Activated T-helper 17 cell treated with anti-CD3 and anti-CD28 coated beads, Interleukin-2, amount 50 U/mL, for 72 hours (primary cell): ENCODE data around the gene PARP3. TPM values are rescaled to one million over a fixed set of nuclear protein-coding genes. Genes with fewer than 3 reads are reported as not detected.

Experiments
- ATAC-seq: fragments of 150-1000 bp; cut with Tn5 transposase; replicated peaks from 2 replicates; pipeline ENCODE4 v1.10.0; 2021; ENCODE audit warnings: mild to moderate bottlenecking, moderate library complexity
- H3K27ac Mint-ChIP-seq: one replicate; pipeline ENCODE4 v1.8.0; 2022; ENCODE audit warnings: mixed read lengths
- H3K27me3 Mint-ChIP-seq: one replicate; pipeline ENCODE4 v1.8.0; 2022; ENCODE audit warnings: mixed read lengths
- H3K36me3 Mint-ChIP-seq: one replicate; pipeline ENCODE4 v1.8.0; 2022; ENCODE audit warnings: low read depth, mild to moderate bottlenecking, mixed read lengths
- H3K4me1 Mint-ChIP-seq: one replicate; pipeline ENCODE4 v1.8.0; 2022; ENCODE audit warnings: mixed read lengths
- H3K4me3 Mint-ChIP-seq: one replicate; pipeline ENCODE4 v1.8.0; 2022; ENCODE audit warnings: mild to moderate bottlenecking, mixed read lengths
- H3K9me3 Mint-ChIP-seq: one replicate; pipeline ENCODE4 v1.8.0; 2022; ENCODE audit warnings: mixed read lengths
- total RNA-seq, 2 donors: library from RNA; stranded (reverse); gene quantifications; one replicate each; pipeline ENCODE4 v1.2.3, GENCODE V29; 2022

PARP3 gene
- total RNA-seq, 2 donors from 2014 or later: 10.4 to 13.4 TPM

- Mint-ChIP-seq H3K4me1 (peaks cover 14% of the 10 kb centered on the region), H3K27ac (peak overlapping the region; percentile 80), H3K36me3 (no peaks in the 10 kb centered on the region), H3K27me3 (no peaks in the 10 kb centered on the region), H3K9me3 (no peaks in the 10 kb centered on the region), H3K4me3 (peak overlapping the region; percentile 87)
- ATAC-seq: no peak
Measured at GRCh38 chr3:51975852-51976549, 33.8 kb downstream of the PARP3 start.

GRCh38 chr3:51977446-51978142 lies 35.4 kb downstream of the PARP3 start:
- peaks cover 17% of the 10 kb centered on the region for H3K4me1 Mint-ChIP-seq
- H3K27me3 Mint-ChIP-seq: no peaks in the 10 kb centered on the region
- H3K36me3 Mint-ChIP-seq: peaks cover 6% of the 10 kb centered on the region
- peak overlapping the region; percentile 52 for H3K4me3 Mint-ChIP-seq
- H3K9me3 Mint-ChIP-seq: no peaks in the 10 kb centered on the region
- H3K27ac Mint-ChIP-seq: peak overlapping the region; percentile 62
- no peak for ATAC-seq

- no peaks in the 10 kb centered on the region for H3K27me3 Mint-ChIP-seq
- no peak overlapping the region for H3K4me3 Mint-ChIP-seq
- H3K4me1 Mint-ChIP-seq: peaks cover 17% of the 10 kb centered on the region
- no peak overlapping the region for H3K27ac Mint-ChIP-seq
- peaks cover 10% of the 10 kb centered on the region for H3K36me3 Mint-ChIP-seq
- H3K9me3 Mint-ChIP-seq: no peaks in the 10 kb centered on the region
- ATAC-seq: no peak
Measured at GRCh38 chr3:51978143-51978502, 36.0 kb downstream of the PARP3 start.

GRCh38 chr3:51980253-51980652 lies 38.1 kb downstream of the PARP3 start:
- H3K27me3 Mint-ChIP-seq: no peaks in the 10 kb centered on the region
- no peaks in the 10 kb centered on the region for H3K9me3 Mint-ChIP-seq
- no peak overlapping the region for H3K4me3 Mint-ChIP-seq
- H3K27ac Mint-ChIP-seq: no peak overlapping the region
- ATAC-seq: no peak
- peaks cover 10% of the 10 kb centered on the region for H3K36me3 Mint-ChIP-seq
- peaks cover 16% of the 10 kb centered on the region for H3K4me1 Mint-ChIP-seq

DNA sequence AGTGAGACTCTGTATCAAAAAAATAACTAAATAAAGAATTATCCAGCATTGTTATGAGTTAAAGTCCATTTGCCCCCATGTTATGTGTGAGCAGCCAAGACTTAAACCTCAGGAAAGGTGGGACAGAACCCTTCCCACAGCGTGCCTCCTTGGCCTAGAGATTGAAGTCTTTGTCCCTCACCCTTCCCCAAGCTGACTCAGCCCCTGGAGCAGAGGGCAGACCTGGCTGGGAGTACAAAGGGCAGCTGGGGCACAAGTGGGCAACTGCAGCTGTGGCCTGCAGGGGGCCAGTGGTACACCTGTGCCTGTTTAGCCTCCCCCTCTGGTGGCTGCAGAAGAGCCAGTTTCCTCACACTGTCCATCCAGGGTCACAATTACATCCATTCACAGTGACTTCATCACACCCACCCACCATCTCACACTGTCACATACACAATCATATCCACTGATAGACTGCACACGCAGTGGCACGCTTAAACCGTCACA lies 40.2 kb downstream of the PARP3 start:
- Mint-ChIP-seq H3K36me3 (peaks cover 10% of the 10 kb centered on the region), H3K4me1 (peaks cover 4% of the 10 kb centered on the region), H3K4me3 (peak overlapping the region; percentile 90)

GRCh38 chr3:51982838-51983577 lies 40.8 kb downstream of the PARP3 start, which contains the start of gene ACY1:
Gene ACY1 (plus strand): TSS chr3:51983535. CDS start chr3:51984065, 530 bp downstream.
- Mint-ChIP-seq H3K4me1 (peaks cover 3% of the 10 kb centered on the region), H3K9me3 (no peaks in the 10 kb centered on the region), H3K27me3 (no peaks in the 10 kb centered on the region), H3K36me3 (peaks cover 10% of the 10 kb centered on the region), H3K4me3 (peak within 1 kb of the TSS; percentile 90), H3K27ac (peak within 1 kb of the TSS; percentile 79)
- peak; percentile 89 for ATAC-seq

More for the DNA sequence above, 40.2 kb downstream of the PARP3 start:
- Mint-ChIP-seq H3K27ac (peak overlapping the region; percentile 79), H3K9me3 (no peaks in the 10 kb centered on the region), H3K27me3 (no peaks in the 10 kb centered on the region)
- peak; percentile 56 for ATAC-seq

GRCh38 chr3:51983578-51984268 lies 41.6 kb downstream of the PARP3 start:
- Mint-ChIP-seq H3K36me3 (peaks cover 10% of the 10 kb centered on the region), H3K27ac (peak overlapping the region; percentile 79), H3K9me3 (no peaks in the 10 kb centered on the region), H3K4me1 (peaks cover 6% of the 10 kb centered on the region), H3K27me3 (no peaks in the 10 kb centered on the region), H3K4me3 (peak overlapping the region; percentile 90)
- no peak for ATAC-seq

DNA sequence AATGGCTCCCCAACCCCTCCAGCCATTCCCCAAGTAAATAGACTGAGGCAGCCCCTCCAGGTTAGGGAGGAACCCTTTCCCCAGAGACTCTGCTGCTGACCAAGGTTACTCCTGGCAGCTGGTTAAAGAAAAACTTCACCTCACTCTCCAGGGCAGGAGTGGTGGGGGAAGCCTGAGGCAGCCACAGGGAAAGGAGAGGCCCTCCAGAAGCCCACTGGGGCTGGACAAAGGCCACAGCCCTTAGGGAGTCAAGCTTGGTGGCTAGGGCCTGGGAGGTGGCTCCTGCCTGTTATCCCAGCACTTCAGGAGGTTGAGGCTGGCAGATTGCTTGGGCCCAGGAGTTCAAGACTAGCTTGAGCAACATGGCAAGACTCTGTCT lies 42.1 kb downstream of the PARP3 start:
- peak overlapping the region; percentile 79 for H3K27ac Mint-ChIP-seq
- H3K4me1 Mint-ChIP-seq: peaks cover 10% of the 10 kb centered on the region
- H3K9me3 Mint-ChIP-seq: no peaks in the 10 kb centered on the region
- no peak for ATAC-seq
- H3K36me3 Mint-ChIP-seq: peaks cover 10% of the 10 kb centered on the region
- H3K4me3 Mint-ChIP-seq: peak overlapping the region; percentile 90
- no peaks in the 10 kb centered on the region for H3K27me3 Mint-ChIP-seq

GRCh38 chr3:51985063-51985462 lies 42.9 kb downstream of the PARP3 start:
- no peaks in the 10 kb centered on the region for H3K9me3 Mint-ChIP-seq
- peaks cover 10% of the 10 kb centered on the region for H3K36me3 Mint-ChIP-seq
- H3K4me1 Mint-ChIP-seq: peaks cover 10% of the 10 kb centered on the region

DNA sequence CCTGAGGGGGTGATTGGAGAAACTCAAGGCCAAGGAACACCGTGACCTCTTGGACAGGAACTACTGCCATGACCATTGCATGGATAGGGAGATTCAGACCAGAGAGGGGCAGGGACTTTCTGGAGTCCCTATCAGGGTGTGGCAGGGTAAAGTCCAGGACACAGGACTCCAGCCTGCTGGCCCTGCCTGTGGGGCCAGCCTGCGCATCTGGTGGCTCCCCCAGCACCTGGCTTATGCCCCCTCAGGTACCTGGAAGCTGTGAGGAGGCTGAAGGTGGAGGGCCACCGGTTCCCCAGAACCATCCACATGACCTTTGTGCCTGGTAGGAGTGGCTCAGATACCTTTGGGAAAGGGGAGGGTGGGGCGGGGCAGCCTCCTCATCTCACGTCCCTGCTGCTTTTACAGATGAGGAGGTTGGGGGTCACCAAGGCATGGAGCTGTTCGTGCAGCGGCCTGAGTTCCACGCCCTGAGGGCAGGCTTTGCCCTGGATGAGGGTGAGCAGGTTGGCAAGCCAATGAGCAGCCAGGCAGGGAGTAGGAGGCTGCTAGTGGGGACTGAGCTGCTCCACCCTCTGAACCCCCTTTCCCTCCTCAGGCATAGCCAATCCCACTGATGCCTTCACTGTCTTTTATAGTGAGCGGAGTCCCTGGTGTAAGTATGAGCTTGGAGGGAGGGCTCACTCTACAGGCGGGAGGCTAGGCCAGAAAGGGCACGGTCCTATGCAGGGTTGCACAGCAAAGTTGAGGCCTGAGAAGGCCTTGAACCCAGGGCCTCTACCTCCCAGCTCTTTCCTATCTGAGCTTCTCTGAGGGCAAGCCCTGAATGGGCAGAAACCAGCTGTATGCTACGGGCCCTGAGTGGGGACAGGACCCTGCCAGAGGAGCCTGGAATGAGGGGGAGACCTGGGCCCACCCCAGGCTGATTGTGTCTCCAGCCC lies 44.1 kb downstream of the PARP3 start:
- Mint-ChIP-seq H3K36me3 (peaks cover 13% of the 10 kb centered on the region), H3K4me1 (peaks cover 10% of the 10 kb centered on the region), H3K27me3 (no peaks in the 10 kb centered on the region), H3K9me3 (no peaks in the 10 kb centered on the region), H3K27ac (peak overlapping the region; percentile 46), H3K4me3 (no peak overlapping the region)
- no peak for ATAC-seq

More at GRCh38 chr3:51985063-51985462, 42.9 kb downstream of the PARP3 start:
- no peak for ATAC-seq
- no peaks in the 10 kb centered on the region for H3K27me3 Mint-ChIP-seq
- peak overlapping the region; percentile 25 for H3K27ac Mint-ChIP-seq
- peak overlapping the region; percentile 21 for H3K4me3 Mint-ChIP-seq

- Mint-ChIP-seq H3K27me3 (no peaks in the 10 kb centered on the region), H3K9me3 (no peaks in the 10 kb centered on the region), H3K4me3 (no peak overlapping the region), H3K36me3 (peaks cover 21% of the 10 kb centered on the region), H3K4me1 (peaks cover 9% of the 10 kb centered on the region), H3K27ac (peak overlapping the region; percentile 46)
- no peak for ATAC-seq
Measured at GRCh38 chr3:51987568-51987967, 45.4 kb downstream of the PARP3 start.

DNA sequence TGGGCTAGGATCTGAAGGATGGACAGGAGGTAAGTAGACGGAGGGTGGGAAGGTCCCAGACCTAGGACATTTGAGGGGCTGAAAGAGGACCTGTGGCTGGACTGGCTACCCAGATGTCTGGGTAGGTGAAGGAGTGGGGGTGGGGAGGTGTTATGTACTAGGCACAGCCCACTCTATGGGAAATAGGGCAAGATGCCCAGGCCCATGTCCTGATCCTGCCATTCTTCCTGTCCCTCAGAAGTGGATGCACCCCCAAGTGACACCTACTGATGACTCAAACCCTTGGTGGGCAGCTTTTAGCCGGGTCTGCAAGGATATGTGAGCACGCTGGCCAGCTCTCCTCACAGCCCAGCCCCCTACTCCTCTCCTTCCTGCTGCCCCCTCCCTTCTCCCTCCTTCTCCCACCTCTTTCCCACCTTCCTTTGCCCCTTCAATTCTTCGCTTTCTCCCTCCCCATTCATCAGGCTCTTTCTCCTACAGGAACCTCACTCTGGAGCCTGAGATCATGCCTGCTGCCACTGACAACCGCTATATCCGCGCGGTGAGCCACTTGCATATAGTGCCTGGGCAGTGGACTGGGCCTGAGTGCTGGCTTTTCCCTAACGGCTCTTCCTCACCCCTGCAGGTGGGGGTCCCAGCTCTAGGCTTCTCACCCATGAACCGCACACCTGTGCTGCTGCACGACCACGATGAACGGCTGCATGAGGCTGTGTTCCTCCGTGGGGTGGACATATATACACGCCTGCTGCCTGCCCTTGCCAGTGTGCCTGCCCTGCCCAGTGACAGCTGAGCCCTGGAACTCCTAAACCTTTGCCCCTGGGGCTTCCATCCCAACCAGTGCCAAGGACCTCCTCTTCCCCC lies 46.4 kb downstream of the PARP3 start:
- peaks cover 26% of the 10 kb centered on the region for H3K36me3 Mint-ChIP-seq
- no peaks in the 10 kb centered on the region for H3K9me3 Mint-ChIP-seq
- no peaks in the 10 kb centered on the region for H3K27me3 Mint-ChIP-seq
- H3K4me1 Mint-ChIP-seq: peaks cover 10% of the 10 kb centered on the region
- H3K27ac Mint-ChIP-seq: peak overlapping the region; percentile 82
- H3K4me3 Mint-ChIP-seq: no peak overlapping the region
- no peak for ATAC-seq
